ENCODE results near the gene CNNM3.

DNA sequence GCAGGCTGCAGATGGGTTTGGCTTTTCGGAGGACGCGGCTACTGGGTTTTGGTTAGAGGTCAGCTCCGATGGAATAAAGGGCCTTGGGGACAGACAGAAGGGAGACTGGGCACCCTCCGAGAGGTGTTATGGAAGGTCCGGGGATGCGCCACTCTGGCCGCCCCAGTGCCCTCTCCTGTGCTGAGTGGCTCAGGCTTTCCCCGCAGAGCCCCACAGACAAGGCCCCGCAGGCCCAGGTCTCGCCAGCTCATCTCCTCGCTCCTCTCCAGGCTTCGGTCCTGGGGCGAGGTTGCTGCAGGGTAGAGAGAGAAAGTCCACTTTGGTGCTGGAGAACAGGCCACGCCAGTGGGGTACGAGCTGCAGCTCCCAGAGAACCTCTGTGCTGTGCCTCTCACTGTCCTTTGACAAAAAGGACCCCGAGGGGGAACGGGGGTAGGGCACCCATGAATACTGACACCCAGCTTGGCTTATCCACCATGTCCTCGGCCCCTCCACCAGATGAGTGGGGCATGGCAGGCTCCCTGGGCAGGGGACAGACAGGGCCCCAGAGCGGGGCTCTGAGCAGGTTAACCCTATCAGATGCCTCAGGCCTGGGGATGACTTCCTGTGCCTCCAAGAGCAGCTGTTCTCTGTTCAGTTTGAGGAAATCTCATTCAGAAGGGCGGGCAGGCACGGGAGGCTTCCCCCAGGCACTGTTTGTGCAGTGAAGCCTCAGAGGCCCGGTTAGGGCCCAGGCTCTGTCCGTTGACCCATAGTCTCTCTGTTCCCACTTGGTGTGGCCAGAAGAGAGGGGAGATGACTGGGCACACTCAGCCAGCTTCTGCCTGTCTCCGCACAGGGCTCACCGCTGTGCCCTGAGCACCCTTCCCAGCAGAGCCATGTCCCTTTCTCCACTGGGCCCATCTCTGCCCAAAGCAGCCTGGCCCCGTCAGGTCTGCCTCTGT lies 15.7 kb upstream of the CNNM3 start:
- TF ChIP-seq, protein P1, sequence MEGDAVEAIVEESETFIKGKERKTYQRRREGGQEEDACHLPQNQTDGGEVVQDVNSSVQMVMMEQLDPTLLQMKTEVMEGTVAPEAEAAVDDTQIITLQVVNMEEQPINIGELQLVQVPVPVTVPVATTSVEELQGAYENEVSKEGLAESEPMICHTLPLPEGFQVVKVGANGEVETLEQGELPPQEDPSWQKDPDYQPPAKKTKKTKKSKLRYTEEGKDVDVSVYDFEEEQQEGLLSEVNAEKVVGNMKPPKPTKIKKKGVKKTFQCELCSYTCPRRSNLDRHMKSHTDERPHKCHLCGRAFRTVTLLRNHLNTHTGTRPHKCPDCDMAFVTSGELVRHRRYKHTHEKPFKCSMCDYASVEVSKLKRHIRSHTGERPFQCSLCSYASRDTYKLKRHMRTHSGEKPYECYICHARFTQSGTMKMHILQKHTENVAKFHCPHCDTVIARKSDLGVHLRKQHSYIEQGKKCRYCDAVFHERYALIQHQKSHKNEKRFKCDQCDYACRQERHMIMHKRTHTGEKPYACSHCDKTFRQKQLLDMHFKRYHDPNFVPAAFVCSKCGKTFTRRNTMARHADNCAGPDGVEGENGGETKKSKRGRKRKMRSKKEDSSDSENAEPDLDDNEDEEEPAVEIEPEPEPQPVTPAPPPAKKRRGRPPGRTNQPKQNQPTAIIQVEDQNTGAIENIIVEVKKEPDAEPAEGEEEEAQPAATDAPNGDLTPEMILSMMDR (IDR thresholded peaks at IDR 0.05): no peak
- TF ChIP-seq POLR2A (IDR thresholded peaks at IDR 0.05): no peak
